HG03521 (cell line): ENCODE results near the gene KCNA10.
"Not testable (repeated sequence)": the region's sequence is repeated elsewhere in the genome, so short reads cannot be mapped to it uniquely, and the experiment has no call there.

Source experiments
- ATAC-seq: cut with Tn5 transposase; IDR thresholded peaks from one replicate; pipeline ENCODE4 v1.9.1; 2021; ENCODE audit warnings: mild to moderate bottlenecking, moderate library complexity; ENCODE audit not compliant: unreplicated experiment

Gene KCNA10

DNA sequence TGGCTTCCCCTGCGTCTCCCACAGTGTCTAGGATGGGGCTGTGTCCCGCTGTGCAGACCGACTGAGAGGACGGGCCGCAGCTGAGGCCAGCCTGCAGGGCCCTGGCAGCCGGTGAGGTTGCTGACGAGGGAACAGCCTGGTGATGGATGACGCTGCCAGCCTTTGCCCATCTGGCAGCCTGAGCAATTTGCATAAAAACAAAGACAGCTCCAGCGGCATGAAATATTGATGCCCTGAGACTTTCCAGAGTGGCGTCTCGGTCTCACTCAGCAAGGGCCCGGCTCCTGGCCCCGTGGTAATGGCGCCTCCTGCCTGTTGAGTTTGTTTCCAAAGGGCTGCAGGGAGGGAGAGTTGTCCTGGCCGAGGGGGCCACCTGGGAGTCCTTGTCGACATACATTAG, 19.1 kb upstream of the KCNA10 start:
- ATAC-seq: no peak

GRCh38 chr1:110535985-110536384, 17.0 kb upstream of the KCNA10 start:
- no peak for ATAC-seq

- ATAC-seq: no peak
These were observed 14.3 kb upstream of the KCNA10 start for GRCh38 chr1:110533230-110533629.

DNA sequence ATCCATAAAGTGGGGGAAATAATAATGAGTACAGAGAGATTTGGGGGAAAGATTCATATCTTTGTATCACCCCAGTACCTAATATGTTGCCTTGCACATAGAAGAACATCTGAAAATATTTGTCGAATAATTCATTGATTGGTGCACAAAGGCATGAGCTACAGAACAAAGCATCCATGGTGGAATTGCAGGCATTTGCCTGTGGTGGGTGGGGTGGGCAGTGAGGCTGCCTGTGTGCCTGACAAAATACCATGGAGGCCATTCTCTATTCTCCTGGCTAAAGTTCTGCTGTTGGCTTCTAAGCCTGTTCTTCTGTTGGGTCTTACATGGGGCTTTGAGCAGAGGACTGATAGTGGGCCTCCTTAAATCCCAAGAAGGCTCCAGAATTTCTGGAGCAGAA, 10.0 kb upstream of the KCNA10 start:
- ATAC-seq: no peak

GRCh38 chr1:110526201-110526780, 7.3 kb upstream of the KCNA10 start:
- no peak for ATAC-seq

- ATAC-seq: no peak
These were observed 6.2 kb upstream of the KCNA10 start for GRCh38 chr1:110525249-110525595.

DNA sequence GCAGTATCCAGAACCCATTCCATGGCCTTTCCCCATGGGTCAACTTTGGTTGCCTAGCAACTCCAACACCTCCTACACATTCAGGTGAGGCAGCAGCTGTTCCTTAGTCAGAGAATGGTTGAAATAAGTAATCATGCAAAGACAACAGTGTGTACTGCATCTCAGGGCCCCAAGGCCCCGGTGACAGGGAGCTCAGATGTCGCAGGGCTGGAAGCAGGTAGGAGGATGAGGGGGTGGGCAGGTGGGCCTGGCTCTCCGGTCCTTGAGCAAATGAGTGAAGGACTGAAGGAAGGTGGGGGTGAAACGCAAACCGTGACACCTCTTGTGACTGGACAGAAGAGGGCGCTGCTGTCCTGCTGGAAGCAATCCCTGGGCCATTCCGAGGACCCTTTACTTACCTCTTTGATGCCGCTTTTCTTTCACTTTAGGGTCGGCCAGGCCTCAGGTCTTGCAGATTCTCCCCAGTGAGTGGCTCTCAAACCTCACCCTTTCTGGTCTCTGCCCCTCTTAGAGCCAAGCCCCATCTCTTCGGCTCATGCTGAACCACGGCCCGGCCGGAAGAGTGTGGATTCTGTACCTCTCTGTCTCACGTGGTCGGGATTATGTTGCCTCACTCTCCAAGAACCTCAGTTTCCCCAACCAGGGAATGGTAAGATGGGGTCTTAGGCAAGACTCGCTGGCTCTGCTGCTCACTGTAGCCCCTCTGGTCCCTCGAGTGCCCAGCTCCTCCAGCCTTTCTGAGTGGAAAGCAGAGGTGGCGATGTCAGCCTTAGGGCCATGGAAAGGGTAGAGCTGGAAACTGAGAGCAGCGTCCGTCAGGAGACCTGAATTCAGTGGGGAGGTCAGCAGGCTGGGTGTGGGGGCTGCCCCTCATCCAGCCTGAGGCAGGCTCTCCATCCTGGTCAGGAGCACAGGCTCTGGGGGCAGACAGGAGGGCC, 5.6 kb upstream of the KCNA10 start:
- ATAC-seq: no peak

DNA sequence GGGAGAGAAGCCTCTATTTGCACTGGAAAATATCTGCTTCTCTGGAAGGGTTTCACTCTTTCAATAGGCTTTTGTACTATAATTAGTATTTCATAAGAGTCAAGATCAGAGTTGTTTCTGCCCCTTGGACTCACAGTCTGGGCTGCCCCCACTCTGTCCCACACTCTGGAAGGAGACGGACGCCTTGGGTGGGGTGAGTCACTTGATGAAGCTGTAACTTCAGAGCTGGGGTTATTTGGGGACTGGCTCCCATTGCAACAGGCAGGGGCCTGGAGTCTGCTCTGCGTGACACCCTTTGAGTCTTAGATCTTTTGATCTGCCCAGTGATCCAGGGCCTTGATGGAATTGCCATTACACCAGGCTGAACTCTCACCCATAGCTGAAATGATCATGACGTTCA, 4.0 kb upstream of the KCNA10 start:
- ATAC-seq: no peak

GRCh38 chr1:110522560-110522959, 3.6 kb upstream of the KCNA10 start:
- no peak for ATAC-seq

DNA sequence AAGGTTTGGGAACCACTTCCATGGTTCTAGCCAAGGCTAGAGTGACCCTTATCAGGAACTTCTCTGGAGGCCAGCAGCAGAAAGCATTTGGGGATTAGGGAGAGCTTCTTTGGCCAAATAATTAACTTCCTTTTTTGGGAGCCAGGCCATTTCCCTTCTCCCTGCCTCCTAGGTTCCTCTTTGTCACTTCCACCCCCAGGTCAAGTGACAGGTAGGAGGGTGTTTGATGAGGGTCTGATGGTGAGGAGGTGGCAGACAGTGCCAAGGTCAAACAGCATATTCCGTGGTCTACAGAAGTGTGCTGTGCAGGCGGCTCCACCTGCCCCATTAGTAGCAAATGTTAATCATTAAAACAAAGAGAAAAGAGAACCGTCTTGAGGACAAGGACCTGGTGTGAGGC, 1.9 kb upstream of the KCNA10 start:
- ATAC-seq: no peak

DNA sequence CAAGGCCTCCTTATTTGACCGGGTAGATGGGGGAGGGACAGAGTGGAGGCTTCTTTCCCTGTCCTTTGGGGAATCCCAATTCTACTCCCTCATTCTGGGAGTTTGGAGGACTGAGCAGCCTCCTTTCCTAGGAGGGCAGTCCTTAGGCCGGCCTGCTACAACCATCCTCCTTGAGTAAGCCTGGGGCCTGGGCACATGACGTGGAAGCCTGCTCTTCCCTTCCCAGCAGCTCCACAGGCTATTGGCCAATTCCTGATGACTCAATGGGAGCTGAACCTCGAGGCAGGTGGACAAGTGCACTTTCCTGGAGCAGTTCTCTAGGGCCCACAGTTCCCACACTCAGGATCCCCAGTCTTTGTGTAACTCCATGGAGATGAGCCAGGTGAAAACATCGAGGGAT, 3.1 kb downstream of the KCNA10 start:
- ATAC-seq: no peak

GRCh38 chr1:110515041-110515440, 3.9 kb downstream of the KCNA10 start:
- ATAC-seq: no peak

DNA sequence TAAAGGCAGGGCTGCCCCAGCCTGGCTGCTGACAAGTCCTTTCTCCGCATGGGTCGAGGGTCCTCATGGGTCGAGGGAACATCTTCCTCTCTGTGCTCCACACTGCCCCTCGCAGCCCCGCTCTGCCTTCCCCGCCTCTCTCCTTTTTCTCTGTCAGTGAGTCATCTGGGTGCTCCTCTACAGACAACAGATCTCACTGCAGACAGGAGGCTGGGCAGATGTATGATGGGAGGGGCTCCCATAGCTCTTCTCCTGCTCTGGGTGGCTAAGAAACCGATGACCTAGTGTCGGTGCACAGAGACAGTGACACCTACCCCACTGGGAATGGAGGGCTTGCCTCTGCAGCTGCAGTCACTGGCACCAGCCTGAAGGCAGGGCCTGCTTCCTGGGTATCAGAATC, 5.5 kb downstream of the KCNA10 start:
- ATAC-seq: no peak

- no peak for ATAC-seq
These were observed 7.5 kb downstream of the KCNA10 start for GRCh38 chr1:110511436-110511835.

DNA sequence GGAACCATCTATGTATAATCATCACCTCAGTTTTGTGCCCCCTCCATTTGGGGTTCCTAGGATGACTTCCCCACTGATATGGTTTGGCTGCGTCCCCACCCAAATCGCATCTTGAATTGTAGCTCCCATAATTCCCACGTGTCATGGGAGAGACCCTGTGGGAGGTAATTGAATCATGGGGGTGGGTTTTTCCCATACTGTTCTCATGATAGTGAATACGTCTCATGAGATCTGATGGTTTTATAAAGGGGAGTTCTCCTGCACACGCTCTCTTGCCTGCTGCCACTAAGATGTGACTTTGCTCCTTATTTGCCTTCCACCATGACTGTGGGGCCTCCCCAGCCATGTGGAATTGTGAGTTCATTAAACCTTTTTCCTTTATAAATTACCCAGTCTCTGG, 8.1 kb downstream of the KCNA10 start:
- not testable (repeated sequence) for ATAC-seq

GRCh38 chr1:110509655-110510054, 9.3 kb downstream of the KCNA10 start:
- ATAC-seq: no peak

DNA sequence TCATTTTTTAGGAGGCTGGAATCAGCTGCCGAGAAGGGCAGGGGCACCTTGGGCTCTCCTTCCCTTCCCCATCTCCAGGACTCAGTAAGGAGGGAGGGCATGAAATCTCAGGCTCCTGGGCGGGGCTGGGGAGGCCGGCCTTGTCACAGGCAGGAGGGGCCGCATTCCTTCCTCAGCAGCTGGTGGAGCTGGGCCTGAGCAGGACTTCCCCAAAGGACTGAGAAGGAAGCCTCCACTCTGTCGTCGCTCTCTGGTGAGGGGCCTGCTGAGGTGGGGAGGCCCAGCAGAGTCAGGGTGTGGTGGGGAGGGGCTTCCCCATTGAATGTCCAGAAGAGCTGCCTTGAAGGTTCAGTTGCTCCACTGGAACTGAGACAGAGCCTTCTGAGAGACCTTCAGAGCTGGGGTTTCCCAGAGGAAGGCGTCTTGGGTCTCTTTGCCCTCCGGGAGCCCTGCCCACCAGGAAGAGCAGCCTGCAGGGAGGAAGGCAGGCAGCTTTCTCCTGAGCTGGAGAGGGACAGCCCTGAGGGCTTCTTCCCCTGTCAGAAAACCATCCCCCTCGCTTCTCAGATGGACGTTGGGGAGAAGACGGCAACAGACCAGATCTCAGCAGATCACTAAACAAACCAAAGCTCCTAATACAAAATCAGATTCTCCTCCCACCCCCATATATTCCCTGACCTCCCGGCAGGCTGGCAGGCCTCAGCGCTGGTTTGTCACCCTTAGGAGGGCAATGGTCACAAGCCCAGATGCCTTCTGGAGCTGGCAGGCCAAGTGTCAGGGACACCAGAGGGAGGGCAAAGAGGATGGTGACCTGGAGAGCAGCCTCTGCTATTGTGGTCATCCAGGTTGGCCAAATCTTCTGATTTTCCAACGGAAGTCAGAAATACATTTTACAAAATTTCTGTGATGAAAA, 10.7 kb downstream of the KCNA10 start:
- ATAC-seq: no peak

DNA sequence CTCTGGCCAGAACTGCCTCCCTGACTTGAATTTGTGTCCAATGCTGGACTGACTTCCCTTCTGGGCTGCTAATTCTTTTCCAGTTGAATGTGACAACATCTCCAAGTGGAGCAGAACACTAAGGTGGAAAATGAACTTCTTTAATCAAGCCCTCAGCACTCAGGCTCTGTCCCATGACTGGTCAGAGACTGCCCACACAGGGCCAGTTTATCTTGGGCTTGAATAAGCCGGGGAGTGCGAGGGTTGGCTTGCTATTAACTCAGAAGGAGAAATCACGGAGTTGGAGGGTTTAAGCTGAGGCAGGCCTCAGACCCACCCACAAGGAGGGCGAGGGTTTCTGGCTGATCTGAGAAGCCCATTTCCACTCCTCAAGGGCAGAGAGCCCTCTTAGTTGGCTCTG, 12.4 kb downstream of the KCNA10 start:
- no peak for ATAC-seq

GRCh38 chr1:110505596-110505995, 13.4 kb downstream of the KCNA10 start:
- no peak for ATAC-seq

GRCh38 chr1:110504226-110504625, 14.7 kb downstream of the KCNA10 start:
- ATAC-seq: no peak

DNA sequence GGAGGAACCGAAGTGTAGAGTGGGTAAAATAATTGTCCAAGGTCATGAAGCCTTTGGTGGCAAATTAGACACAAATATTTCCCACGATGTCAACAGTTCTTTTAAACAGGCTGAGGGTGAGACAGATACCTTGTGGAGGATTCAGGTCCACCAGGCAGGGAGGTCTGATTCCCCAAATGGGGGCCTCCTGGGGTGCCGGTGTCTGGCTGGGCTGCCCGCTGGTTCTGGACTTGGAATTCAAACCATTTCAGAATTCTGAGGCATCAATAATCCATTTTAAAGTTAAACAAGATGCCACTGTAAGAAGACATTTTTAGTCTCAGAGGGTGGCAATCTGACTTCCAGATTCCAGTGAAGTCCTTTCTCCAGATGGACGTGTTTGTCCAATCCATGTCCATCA, 15.5 kb downstream of the KCNA10 start:
- ATAC-seq: no peak
